Fibroblast of lung (primary cell): ENCODE data around the gene GLIS1. TPM values are rescaled to one million over a fixed set of nuclear protein-coding genes. Genes with fewer than 3 reads are reported as not detected.

Experiments used
- DNase-seq, 2 donors: peaks; one replicate each; pipeline versions ENCODE4 v3.0.0 to v3.0.0-alpha.2; 2010; ENCODE audit warnings: low read depth in 2 of 2
- H2AFZ ChIP-seq: 2 replicates; pipeline ENCODE4 v1.5.1; 2012; ENCODE audit warnings: low read length, control low read depth, inconsistent platforms
- H3K27ac ChIP-seq: 2 replicates; pipeline ENCODE4 v1.5.1; 2011; ENCODE audit warnings: low read length, control low read depth; ENCODE audit not compliant: insufficient read depth
- H3K27me3 ChIP-seq: 2 replicates; pipeline ENCODE4 v1.5.1; 2011; ENCODE audit warnings: mild to moderate bottlenecking, low read length; ENCODE audit not compliant: control insufficient read depth, insufficient read depth
- H3K36me3 ChIP-seq: 2 replicates; pipeline ENCODE4 v1.5.1; 2011; ENCODE audit warnings: low read length; ENCODE audit not compliant: control insufficient read depth, insufficient read depth
- H3K4me1 ChIP-seq: 2 replicates; pipeline ENCODE4 v1.5.1; 2011; ENCODE audit warnings: low read length; ENCODE audit not compliant: control insufficient read depth, insufficient read depth; ENCODE audit errors: extremely low read depth
- H3K4me2 ChIP-seq: 2 replicates; pipeline ENCODE4 v1.5.1; 2011; ENCODE audit warnings: low read length, control low read depth; ENCODE audit not compliant: insufficient read depth; ENCODE audit errors: extremely low read depth
- H3K4me3 ChIP-seq, 4 experiments: fragments of 200-600 bp in 1 of 4; sonication (generic) in 1 of 4; replicated peaks in 1 of 4; 2 replicates each; pipeline ENCODE4 v1.5.1; 2011 to 2016; ENCODE audit warnings: low read length in 4 of 4, low read depth in 3 of 4, mild to moderate bottlenecking in 3 of 4, control low read depth in 2 of 4, inconsistent platforms in 1 of 4, mixed read lengths in 1 of 4; ENCODE audit not compliant: insufficient read depth in 1 of 4; ENCODE audit errors: control extremely low read depth in 1 of 4
- H3K79me2 ChIP-seq: 2 replicates; pipeline ENCODE4 v1.5.1; 2012; ENCODE audit warnings: mild to moderate bottlenecking, low read length, inconsistent platforms; ENCODE audit not compliant: control insufficient read depth, insufficient read depth
- H3K9ac ChIP-seq: 2 replicates; pipeline ENCODE4 v1.5.1; 2011; ENCODE audit warnings: mild to moderate bottlenecking, low read length, control low read depth; ENCODE audit not compliant: insufficient read depth
- H3K9me3 ChIP-seq: 2 replicates; pipeline ENCODE4 v1.5.1; 2012; ENCODE audit warnings: low read depth, low read length; ENCODE audit not compliant: control insufficient read depth, insufficient read depth
- H4K20me1 ChIP-seq: 2 replicates; pipeline ENCODE4 v1.5.1; 2011; ENCODE audit warnings: low read length; ENCODE audit not compliant: control insufficient read depth, insufficient read depth; ENCODE audit errors: extremely low read depth
- EZH2 ChIP-seq: IDR thresholded peaks from 2 replicates; pipeline ENCODE4 v1.5.1; 2012; ENCODE audit warnings: low read length, control low read depth, mild to moderate bottlenecking; ENCODE audit errors: missing control alignments
- polyA plus RNA-seq, 2 donors: library from polyadenylated mRNA; depleted of rRNA in 1 of 2; stranded (reverse) in 1 of 2; unstranded in 1 of 2; fragments of >200 nt; gene quantifications; 2 replicates each; pipeline ENCODE4 v1.2.1, GENCODE V29; 2011 to 2012; ENCODE audit warnings: missing spikeins in 1 of 2
- total RNA-seq: library from RNA; depleted of rRNA; stranded (reverse); fragments of >200 nt; gene quantifications from 2 replicates; pipeline ENCODE4 v1.2.1, GENCODE V29; 2014
- TF ChIP-seq, protein P1 (sequence below), 2 donors: IDR thresholded peaks in 1 of 2; conservative IDR thresholded peaks in 1 of 2; 1 replicate in 1 of 2; 2 replicates in 1 of 2; pipeline ENCODE4 v1.5.1; 2011 to 2012; ENCODE audit warnings: low read length in 2 of 2, control low read depth in 1 of 2, inconsistent platforms in 1 of 2, low read depth in 1 of 2, mild to moderate bottlenecking in 1 of 2

The GLIS1 gene
- total and polyA plus RNA-seq, 2 donors (not counting 1 experiment from before 2014, with no cell fraction given), result under 0.01 to 0.05 TPM

DNA sequence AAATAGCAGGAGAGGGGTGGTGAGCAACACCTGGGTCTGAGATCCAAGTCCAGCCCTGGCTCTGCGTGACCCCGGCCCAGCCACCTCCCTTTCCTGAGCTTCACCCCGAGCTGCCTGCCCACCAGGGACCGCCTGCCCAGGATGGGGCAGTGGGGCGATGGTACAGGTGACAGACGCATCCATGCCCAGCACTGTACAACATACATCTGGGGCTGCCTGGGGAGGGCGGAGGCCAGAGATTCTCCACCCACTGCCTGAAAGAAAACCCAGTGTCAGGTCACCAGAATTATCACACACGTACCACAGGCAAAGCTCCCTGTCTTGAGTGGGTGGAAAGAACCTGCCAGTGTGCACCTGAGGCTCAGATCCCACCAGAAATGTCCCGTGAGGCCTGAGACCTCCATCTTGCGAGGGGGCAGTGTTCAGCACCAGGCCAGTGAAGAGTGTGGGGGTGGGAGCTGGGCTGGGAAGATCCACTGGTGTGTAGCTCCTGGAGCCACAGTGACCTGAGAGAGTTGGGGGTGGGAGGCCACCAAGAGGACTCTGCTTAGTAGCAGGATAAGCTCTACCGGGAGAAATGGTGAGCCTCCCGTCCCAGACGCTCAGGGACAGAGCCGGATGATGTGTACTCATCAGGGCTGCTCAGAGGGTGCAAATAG is 198.2 kb downstream of the GLIS1 start:
- H2AFZ ChIP-seq, result no peak overlapping the region
- peaks cover 14% of the 10 kb centered on the region for H3K4me1 ChIP-seq
- TF ChIP-seq, protein P1, sequence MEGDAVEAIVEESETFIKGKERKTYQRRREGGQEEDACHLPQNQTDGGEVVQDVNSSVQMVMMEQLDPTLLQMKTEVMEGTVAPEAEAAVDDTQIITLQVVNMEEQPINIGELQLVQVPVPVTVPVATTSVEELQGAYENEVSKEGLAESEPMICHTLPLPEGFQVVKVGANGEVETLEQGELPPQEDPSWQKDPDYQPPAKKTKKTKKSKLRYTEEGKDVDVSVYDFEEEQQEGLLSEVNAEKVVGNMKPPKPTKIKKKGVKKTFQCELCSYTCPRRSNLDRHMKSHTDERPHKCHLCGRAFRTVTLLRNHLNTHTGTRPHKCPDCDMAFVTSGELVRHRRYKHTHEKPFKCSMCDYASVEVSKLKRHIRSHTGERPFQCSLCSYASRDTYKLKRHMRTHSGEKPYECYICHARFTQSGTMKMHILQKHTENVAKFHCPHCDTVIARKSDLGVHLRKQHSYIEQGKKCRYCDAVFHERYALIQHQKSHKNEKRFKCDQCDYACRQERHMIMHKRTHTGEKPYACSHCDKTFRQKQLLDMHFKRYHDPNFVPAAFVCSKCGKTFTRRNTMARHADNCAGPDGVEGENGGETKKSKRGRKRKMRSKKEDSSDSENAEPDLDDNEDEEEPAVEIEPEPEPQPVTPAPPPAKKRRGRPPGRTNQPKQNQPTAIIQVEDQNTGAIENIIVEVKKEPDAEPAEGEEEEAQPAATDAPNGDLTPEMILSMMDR (conservative IDR thresholded peaks at IDR 0.05 in 1 of 2, IDR thresholded peaks at IDR 0.05 in 1 of 2; ENCODE audit: low read depth in 1 of 2, low read length in 2 of 2), result no peak
- TF ChIP-seq EZH2, result no peak
- no peak overlapping the region for H3K27ac ChIP-seq
- no peaks in the 10 kb centered on the region for H3K79me2 ChIP-seq
- H3K4me3 ChIP-seq, result no peak overlapping the region
- no peak for DNase-seq
- peaks cover under 1% of the 10 kb centered on the region for H3K27me3 ChIP-seq
- no peaks in the 10 kb centered on the region for H3K9me3 ChIP-seq
- H3K36me3 ChIP-seq, result no peaks in the 10 kb centered on the region
- H3K9ac ChIP-seq, result no peak overlapping the region
- no peaks in the 10 kb centered on the region for H4K20me1 ChIP-seq
- no peak overlapping the region for H3K4me2 ChIP-seq

DNA sequence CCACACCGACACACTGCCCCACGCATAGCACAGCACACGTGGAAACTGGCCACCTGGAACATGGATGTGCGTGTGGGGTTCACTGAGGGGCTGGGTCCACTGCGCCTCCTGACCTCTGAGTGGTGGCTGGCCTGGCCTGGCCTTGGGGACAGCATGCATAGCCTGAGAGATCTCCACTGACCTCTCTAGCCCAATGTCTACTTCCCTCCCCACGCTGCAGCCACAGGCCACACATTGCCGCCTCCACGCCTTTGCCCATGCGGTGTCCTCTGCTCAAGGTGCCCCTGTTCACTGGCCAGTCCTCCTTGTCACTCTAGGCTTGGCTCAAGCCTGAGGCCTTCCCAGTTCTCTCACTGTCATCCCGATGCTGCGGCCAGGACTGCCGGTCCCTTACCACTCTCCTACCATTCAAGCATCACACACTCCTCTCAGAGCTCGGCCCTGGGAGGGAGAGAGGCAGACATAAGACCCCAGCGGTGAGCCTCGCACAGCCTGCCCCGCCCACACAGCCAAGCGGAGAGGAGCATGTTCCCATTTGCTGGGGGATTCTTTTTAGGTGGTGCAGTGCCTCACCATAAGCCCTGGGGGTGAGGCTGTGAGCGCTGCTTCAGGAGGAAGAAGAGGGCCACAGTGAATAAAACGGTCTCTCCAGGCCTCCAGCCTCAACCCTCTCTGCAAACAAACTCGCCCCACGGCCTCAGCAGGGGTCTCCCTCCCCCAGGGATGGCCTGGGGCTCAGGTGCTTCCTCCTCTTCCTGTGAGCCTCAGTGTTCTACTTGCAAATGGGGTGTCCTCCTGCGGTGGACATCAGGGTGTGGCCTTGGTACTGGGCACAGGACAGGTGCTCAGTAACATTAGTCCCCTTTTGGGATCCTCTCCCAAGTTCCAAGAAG is 199.0 kb downstream of the GLIS1 start:
- no peaks in the 10 kb centered on the region for H3K79me2 ChIP-seq
- no peak overlapping the region for H3K4me2 ChIP-seq
- H3K27ac ChIP-seq, result no peak overlapping the region
- H2AFZ ChIP-seq, result no peak overlapping the region
- TF ChIP-seq, protein P1 (conservative IDR thresholded peaks at IDR 0.05 in 1 of 2, IDR thresholded peaks at IDR 0.05 in 1 of 2; ENCODE audit: low read depth in 1 of 2, low read length in 2 of 2), result no peak
- no peak for TF ChIP-seq EZH2
- H3K9me3 ChIP-seq, result no peaks in the 10 kb centered on the region
- no peaks in the 10 kb centered on the region for H3K36me3 ChIP-seq
- H3K9ac ChIP-seq, result no peak overlapping the region
- peaks cover 2% of the 10 kb centered on the region for H3K27me3 ChIP-seq
- no peaks in the 10 kb centered on the region for H4K20me1 ChIP-seq
- H3K4me3 ChIP-seq, result no peak overlapping the region
- peaks cover 13% of the 10 kb centered on the region for H3K4me1 ChIP-seq
- no peak for DNase-seq

DNA sequence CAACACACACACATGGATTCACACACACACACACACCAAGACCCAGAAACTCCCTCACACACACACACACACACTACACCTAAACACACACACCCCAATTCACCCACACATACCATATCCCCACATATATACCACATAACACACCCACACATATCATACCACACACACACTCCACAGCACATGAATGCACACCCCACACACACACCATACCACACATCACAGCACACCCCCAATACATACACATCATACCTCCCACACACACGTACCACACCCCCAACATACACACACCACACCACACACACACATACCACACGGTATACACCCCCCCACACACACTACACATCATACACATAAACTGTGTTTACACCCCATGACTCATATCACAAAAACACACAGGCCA is 199.7 kb downstream of the GLIS1 start:
- no peak overlapping the region for H3K9ac ChIP-seq
- H3K36me3 ChIP-seq, result no peaks in the 10 kb centered on the region
- H3K79me2 ChIP-seq, result no peaks in the 10 kb centered on the region
- H4K20me1 ChIP-seq, result no peaks in the 10 kb centered on the region
- H3K4me1 ChIP-seq, result peaks cover 13% of the 10 kb centered on the region
- H3K27ac ChIP-seq, result no peak overlapping the region
- peaks cover 3% of the 10 kb centered on the region for H3K27me3 ChIP-seq
- DNase-seq, result no peak
- H2AFZ ChIP-seq, result no peak overlapping the region
- no peaks in the 10 kb centered on the region for H3K9me3 ChIP-seq
- no peak for TF ChIP-seq EZH2
- TF ChIP-seq, protein P1 (conservative IDR thresholded peaks at IDR 0.05 in 1 of 2, IDR thresholded peaks at IDR 0.05 in 1 of 2; ENCODE audit: low read depth in 1 of 2, low read length in 2 of 2), result no peak
- no peak overlapping the region for H3K4me3 ChIP-seq
- H3K4me2 ChIP-seq, result no peak overlapping the region
